Hippocampal formation (tissue), 2 donors: ENCODE data around the gene SIAH2.

ENCODE experiments used
- DNase-seq, 2 donors: peaks; one replicate each; lab custom pipeline; 2025; lab: John Stamatoyannopoulos, UW

SIAH2 gene

DNA sequence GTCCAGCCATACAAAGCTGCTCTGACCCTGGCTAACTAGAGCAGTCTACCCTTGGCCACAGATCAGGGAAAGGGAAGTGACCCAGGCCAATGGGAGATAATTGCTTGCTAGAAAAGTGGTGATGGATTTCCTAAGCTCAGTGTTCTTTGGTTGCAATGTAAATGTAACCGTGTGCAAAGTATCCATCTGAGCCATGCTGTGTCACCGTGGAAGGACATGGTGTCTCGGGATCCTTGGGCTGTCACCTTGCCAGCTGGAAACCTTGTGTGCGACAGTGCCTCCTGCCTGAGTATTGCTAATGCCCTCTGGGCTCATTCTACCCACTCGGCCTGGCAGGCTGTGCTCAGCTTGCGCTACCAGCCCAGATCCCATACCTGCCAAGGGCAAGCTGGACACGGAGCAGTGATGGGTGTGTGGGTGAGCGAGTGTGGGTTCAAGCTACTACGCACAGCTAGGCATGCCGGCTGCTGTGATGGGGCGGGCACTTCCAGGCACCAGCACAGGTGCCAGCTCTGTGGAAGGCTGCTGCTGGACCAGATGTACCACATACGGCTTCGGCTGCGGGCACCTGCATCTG lies 10.7 kb upstream of the SIAH2 start:
- DNase-seq, result no peak

- no peak for DNase-seq
Observed at GRCh38 chr3:150771600-150771999, 8.6 kb upstream of the SIAH2 start.

GRCh38 chr3:150770681-150771080 lies 7.7 kb upstream of the SIAH2 start:
- DNase-seq, result no peak

- no peak for DNase-seq
Observed at GRCh38 chr3:150766742-150767141, 3.8 kb upstream of the SIAH2 start.

- no peak for DNase-seq
Observed at GRCh38 chr3:150765949-150766720, 3.2 kb upstream of the SIAH2 start.

- DNase-seq, result no peak
Observed at GRCh38 chr3:150764967-150765366, 2.0 kb upstream of the SIAH2 start.

GRCh38 chr3:150764566-150764965 lies 1.6 kb upstream of the SIAH2 start:
- DNase-seq, result no peak

- peak; percentile 54 to 80 for DNase-seq
Observed at GRCh38 chr3:150763841-150764483, 993 bp upstream of the SIAH2 start.

- DNase-seq, result no peak
Observed at GRCh38 chr3:150762662-150763121, 277 bp downstream of the SIAH2 start.

- DNase-seq, result peak; percentile 22 to 39
Observed at GRCh38 chr3:150761831-150762661, 923 bp downstream of the SIAH2 start.

GRCh38 chr3:150760431-150761200 lies 2.4 kb downstream of the SIAH2 start:
- no peak for DNase-seq

DNA sequence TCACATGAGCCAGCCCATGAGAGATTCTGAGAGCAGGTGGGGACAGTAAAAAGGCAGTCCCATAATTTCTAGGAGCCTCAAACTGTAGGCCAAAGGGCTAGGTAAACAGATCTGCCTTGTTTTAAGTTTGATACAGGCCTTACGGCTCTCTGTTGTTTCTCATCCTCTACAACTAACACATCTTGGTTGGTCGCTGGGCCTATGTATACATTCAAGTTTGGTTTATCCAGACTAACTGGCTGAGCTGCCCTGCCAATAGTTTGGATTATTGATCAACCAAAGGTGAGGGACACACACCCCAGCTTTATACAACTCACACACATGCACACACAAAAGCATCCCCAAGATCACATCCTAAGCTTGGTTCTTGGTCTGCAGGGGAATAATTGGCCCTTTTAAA lies 3.0 kb downstream of the SIAH2 start:
- DNase-seq, result no peak

- DNase-seq, result no peak
Observed at GRCh38 chr3:150759319-150759718, 3.6 kb downstream of the SIAH2 start.

DNA sequence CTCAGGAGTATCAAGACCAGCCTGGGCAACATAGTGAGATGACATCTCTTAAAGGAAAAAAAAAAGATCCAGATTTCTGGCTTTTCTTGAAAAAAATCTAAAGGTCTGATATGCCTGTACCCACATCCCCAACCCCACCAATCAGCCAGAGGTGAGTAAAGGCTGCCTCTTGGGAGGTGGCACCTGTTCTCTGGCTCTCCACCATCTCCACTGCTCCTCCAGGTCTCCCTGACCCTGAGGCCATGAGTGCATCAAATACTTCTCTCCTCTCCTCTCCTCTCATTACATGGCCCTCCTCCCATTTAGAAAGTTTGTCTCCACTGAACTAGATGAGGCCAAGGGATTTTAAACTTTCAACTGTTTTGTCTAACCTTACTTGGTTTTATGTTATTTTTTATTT lies 5.2 kb downstream of the SIAH2 start:
- DNase-seq, result no peak

GRCh38 chr3:150757364-150757763 lies 5.6 kb downstream of the SIAH2 start:
- DNase-seq, result no peak

GRCh38 chr3:150756491-150757059 lies 6.4 kb downstream of the SIAH2 start:
- no peak for DNase-seq

- DNase-seq, result no peak
Observed at GRCh38 chr3:150755902-150756301, 7.1 kb downstream of the SIAH2 start.

- no peak for DNase-seq
Observed at GRCh38 chr3:150754896-150755295, 8.1 kb downstream of the SIAH2 start.

- DNase-seq, result no peak
Observed at GRCh38 chr3:150751781-150752263, 11.1 kb downstream of the SIAH2 start.

DNA sequence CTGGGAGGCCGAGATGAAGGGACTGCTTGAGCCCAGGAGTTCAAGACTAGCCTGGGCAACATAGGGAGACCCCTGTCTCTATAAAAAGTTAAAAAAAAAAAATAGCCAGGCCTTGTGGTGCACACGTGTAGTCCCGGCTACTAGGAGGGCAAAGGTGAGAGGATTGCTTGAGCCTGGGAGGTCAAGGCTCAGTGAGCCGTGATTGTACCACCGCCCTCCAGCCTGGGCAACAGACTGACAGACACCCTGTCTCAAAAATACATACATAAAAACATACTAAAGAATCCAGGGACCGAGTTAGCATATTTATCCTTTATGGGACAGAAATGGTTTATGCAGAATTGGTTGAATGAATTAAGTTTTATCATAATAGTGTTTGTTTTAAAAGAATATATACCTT lies 13.7 kb downstream of the SIAH2 start:
- no peak for DNase-seq

- no peak for DNase-seq
Observed at GRCh38 chr3:150748684-150749047, 14.3 kb downstream of the SIAH2 start.
